Suprapubic skin (tissue), 4 donors: Measurements from ENCODE around the gene MIER1. TPM values are rescaled to one million over a fixed set of nuclear protein-coding genes. Genes with fewer than 3 reads are reported as not detected.

ENCODE experiments used
- DNase-seq, 2 donors: peaks; one replicate each; pipeline ENCODE4 v3.0.0-alpha.2; 2019; ENCODE audit warnings: low spot score in 2 of 2
- H3K27ac ChIP-seq: fragments of 200-600 bp; sonication (generic); one replicate; pipeline ENCODE4 v1.5.1; 2019
- H3K27me3 ChIP-seq: fragments of 200-600 bp; sonication (generic); one replicate; pipeline ENCODE4 v1.5.1; 2019
- H3K36me3 ChIP-seq: fragments of 200-600 bp; sonication (generic); one replicate; pipeline ENCODE4 v1.5.1; 2019
- H3K4me1 ChIP-seq: fragments of 200-600 bp; sonication (generic); one replicate; pipeline ENCODE4 v1.5.1; 2019
- H3K4me3 ChIP-seq: fragments of 200-600 bp; sonication (generic); one replicate; pipeline ENCODE4 v1.5.1; 2019; ENCODE audit warnings: mild to moderate bottlenecking
- H3K9me3 ChIP-seq: fragments of 200-600 bp; sonication (generic); one replicate; pipeline ENCODE4 v1.5.1; 2019
- EP300 ChIP-seq: sonication (generic); formaldehyde crosslinking; IDR thresholded peaks from one replicate; pipeline ENCODE4 v1.6.1; 2017; ENCODE audit warnings: antibody characterized with exemption
- POLR2A ChIP-seq, 2 donors: fragments of 450-650 bp; IDR thresholded peaks; one replicate each; pipeline ENCODE4 v1.6.1; 2017; ENCODE audit warnings: antibody characterized with exemption in 2 of 2, mild to moderate bottlenecking in 2 of 2, moderate library complexity in 2 of 2
- POLR2AphosphoS5 ChIP-seq, 3 donors: sonication (generic); formaldehyde crosslinking; IDR thresholded peaks; one replicate each; pipeline ENCODE4 v1.6.1; 2017; ENCODE audit warnings: antibody characterized with exemption in 3 of 3
- WGBS: methylation state at CpG from one replicate; pipeline ENCODE4 v1.1.5; 2018; 5-methylcytosine and 5-hydroxymethylcytosine counted together
- total RNA-seq, 4 donors: library from RNA; depleted of rRNA; stranded (reverse); fragments of >200 nt; gene quantifications; one replicate each; pipeline ENCODE4 v1.1.0, GENCODE V29; 2016
- TF ChIP-seq, protein P1 (sequence below), 2 donors: fragments of 200-600 bp in 1 of 2; fragments of 450-650 bp in 1 of 2; sonication (generic) in 1 of 2; IDR thresholded peaks; one replicate each; pipeline ENCODE4 v1.5.1; 2016 to 2019; ENCODE audit warnings: antibody characterized with exemption in 2 of 2, mild to moderate bottlenecking in 1 of 2, moderate library complexity in 1 of 2

The MIER1 gene
- total RNA-seq, 4 donors from 2014 or later, result 17.1 to 43.2 (median 27.5) TPM

DNA sequence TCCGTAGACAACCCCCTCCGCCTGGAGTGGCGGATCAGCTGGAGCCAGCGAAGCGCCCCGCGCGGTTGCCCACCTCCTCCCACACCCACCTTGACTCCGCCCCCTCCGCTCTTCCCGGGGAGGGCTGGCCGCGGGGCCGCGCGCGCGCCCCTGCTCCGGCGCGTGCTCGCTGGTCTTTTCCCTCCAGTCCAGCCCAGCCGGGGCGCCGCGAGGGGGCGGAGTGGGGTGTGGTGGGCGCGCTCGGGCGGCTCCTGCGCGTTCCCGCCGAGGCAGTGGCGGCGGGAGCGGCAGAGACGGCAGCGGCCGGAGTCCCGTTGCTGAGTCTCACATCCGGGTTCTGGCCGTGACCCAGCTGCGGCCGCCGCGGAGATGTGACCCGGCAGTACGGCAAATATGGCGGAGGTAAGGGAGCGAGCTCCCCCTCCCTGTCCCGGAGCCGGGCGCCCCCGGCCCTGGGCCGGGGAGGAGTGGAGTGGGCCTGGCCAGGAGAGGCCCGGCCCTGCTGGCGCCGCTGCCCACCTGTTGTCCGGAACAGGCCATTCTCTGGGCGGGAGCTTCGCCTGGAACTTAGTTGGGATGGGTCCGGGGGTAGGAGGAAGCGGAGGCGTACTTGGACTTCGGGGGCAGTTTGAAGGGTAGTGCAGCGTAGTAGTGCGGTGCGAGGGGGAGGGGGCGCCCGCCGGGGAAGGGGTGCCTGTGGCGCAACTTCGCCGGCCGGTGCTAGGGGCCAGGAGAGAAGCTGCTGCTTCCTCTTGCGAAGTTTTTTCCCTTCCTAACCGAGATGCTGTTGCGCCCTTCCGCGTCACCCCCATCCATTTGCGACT lies 5.4 kb downstream of the MIER1 start:
- WGBS, result under 1% methylated on average over 40 of the region's 83 CpGs
- Histone ChIP-seq H3K4me3 (peak overlapping the region; percentile 88), H3K9me3 (no peaks in the 10 kb centered on the region), H3K27me3 (no peaks in the 10 kb centered on the region), H3K27ac (peak overlapping the region; percentile 96), H3K36me3 (no peaks in the 10 kb centered on the region), H3K4me1 (peaks cover 64% of the 10 kb centered on the region)
- DNase-seq, result peak; percentile 95 to 96
- TF ChIP-seq, protein P1, sequence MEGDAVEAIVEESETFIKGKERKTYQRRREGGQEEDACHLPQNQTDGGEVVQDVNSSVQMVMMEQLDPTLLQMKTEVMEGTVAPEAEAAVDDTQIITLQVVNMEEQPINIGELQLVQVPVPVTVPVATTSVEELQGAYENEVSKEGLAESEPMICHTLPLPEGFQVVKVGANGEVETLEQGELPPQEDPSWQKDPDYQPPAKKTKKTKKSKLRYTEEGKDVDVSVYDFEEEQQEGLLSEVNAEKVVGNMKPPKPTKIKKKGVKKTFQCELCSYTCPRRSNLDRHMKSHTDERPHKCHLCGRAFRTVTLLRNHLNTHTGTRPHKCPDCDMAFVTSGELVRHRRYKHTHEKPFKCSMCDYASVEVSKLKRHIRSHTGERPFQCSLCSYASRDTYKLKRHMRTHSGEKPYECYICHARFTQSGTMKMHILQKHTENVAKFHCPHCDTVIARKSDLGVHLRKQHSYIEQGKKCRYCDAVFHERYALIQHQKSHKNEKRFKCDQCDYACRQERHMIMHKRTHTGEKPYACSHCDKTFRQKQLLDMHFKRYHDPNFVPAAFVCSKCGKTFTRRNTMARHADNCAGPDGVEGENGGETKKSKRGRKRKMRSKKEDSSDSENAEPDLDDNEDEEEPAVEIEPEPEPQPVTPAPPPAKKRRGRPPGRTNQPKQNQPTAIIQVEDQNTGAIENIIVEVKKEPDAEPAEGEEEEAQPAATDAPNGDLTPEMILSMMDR (IDR thresholded peaks at IDR 0.05), result peak in 1 of 2 donors; percentile 47
- peak in 1 of 3 donors; percentile 5 for TF ChIP-seq POLR2AphosphoS5 (IDR thresholded peaks at IDR 0.05)
- no peak for TF ChIP-seq EP300
- peak in 1 of 2 donors; percentile 82 for TF ChIP-seq POLR2A (IDR thresholded peaks at IDR 0.05)

DNA sequence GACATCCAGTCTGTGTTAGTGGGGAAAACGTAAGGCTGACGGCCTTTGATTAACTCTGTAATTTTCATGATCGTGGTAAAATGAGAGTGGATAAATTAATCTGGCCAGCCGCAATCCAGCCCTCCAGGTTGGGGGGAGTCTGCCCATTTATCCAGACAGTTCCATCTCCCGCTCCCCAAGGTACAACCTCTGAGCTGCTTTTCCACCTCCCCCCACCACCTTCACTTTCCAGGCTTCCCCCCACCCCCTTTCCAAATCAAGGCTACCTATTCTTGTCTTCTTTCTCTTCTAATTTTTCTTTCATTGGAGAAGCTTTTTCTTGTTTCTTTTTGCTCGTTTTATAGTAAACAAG lies 6.0 kb downstream of the MIER1 start:
- Histone ChIP-seq H3K36me3 (no peaks in the 10 kb centered on the region), H3K4me1 (peaks cover 60% of the 10 kb centered on the region), H3K27ac (peak overlapping the region; percentile 96), H3K4me3 (peak overlapping the region; percentile 88), H3K9me3 (no peaks in the 10 kb centered on the region), H3K27me3 (no peaks in the 10 kb centered on the region)
- no peak for DNase-seq
- TF ChIP-seq POLR2A (IDR thresholded peaks at IDR 0.05) (no peak), EP300 (no peak)
- TF ChIP-seq, protein P1 (IDR thresholded peaks at IDR 0.05), result no peak
- WGBS, result 0% methylated on average over 6 of the region's 6 CpGs

- Histone ChIP-seq H3K27me3 (no peaks in the 10 kb centered on the region), H3K36me3 (no peaks in the 10 kb centered on the region), H3K4me1 (peaks cover 52% of the 10 kb centered on the region), H3K4me3 (peak overlapping the region; percentile 88), H3K9me3 (no peaks in the 10 kb centered on the region), H3K27ac (peak overlapping the region; percentile 96)
- TF ChIP-seq, protein P1 (IDR thresholded peaks at IDR 0.05), result no peak
- no peak for TF ChIP-seq EP300
- no peak for TF ChIP-seq POLR2AphosphoS5 (IDR thresholded peaks at IDR 0.05)
- no peak for TF ChIP-seq POLR2A (IDR thresholded peaks at IDR 0.05)
- WGBS, result 13% methylated on average over 4 of the region's 4 CpGs
- DNase-seq, result no peak
These were observed 6.8 kb downstream of the MIER1 start for GRCh38 chr1:66931590-66931989.

DNA sequence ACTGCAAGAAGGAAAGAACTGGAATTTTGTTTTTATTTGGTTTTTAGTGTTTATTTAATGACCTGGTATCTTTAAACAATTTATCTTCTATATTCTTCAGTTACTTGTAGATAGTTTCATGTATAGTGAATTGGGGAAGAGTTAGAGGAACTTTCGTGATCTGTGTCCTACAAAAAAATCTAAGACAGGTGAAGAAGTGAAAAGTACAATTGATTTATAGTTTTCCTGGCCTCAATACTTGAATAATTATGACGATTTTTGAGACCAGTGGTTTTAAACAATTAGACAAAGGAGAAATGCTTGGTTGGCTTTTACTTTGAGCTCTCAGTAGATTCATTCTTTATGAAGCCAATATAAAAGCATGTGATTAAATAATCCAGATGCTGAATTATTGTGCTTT lies 7.5 kb downstream of the MIER1 start:
- Histone ChIP-seq H3K36me3 (no peaks in the 10 kb centered on the region), H3K27ac (no peak overlapping the region), H3K27me3 (no peaks in the 10 kb centered on the region), H3K4me3 (no peak overlapping the region), H3K4me1 (peaks cover 47% of the 10 kb centered on the region), H3K9me3 (no peaks in the 10 kb centered on the region)
- WGBS, result 30% methylated on average over 2 of the region's 2 CpGs
- no peak for TF ChIP-seq EP300
- no peak for TF ChIP-seq POLR2AphosphoS5 (IDR thresholded peaks at IDR 0.05)
- TF ChIP-seq POLR2A (IDR thresholded peaks at IDR 0.05), result no peak
- TF ChIP-seq, protein P1 (IDR thresholded peaks at IDR 0.05), result no peak
- DNase-seq, result no peak

- H3K27me3 ChIP-seq, result no peaks in the 10 kb centered on the region
- H3K4me1 ChIP-seq, result peaks cover 46% of the 10 kb centered on the region
These were observed 9.3 kb downstream of the MIER1 start for GRCh38 chr1:66933887-66934700.

More at GRCh38 chr1:66933887-66934700, 9.3 kb downstream of the MIER1 start:
- H3K27ac ChIP-seq, result no peak overlapping the region
- TF ChIP-seq POLR2AphosphoS5 (IDR thresholded peaks at IDR 0.05) (no peak), EP300 (no peak), POLR2A (IDR thresholded peaks at IDR 0.05) (no peak)
- TF ChIP-seq, protein P1 (IDR thresholded peaks at IDR 0.05), result no peak
- 42% methylated on average over 7 of the region's 7 CpGs for WGBS
- peak overlapping the region; percentile 29 for H3K4me3 ChIP-seq
- no peaks in the 10 kb centered on the region for H3K9me3 ChIP-seq
- no peak for DNase-seq
- no peaks in the 10 kb centered on the region for H3K36me3 ChIP-seq
